H1 (cell line): ENCODE results near the gene WDR41. TPM values are rescaled to one million over a fixed set of nuclear protein-coding genes. Genes with fewer than 3 reads are reported as not detected.

Experiments used
- CTCF ChIA-PET: fragments of 300-600 bp; sonication (Branson Sonifier 250); formaldehyde crosslinking; loops from one replicate; lab custom pipeline; 2021; ENCODE audit not compliant: partially characterized antibody; lab: Charles Lee
- POLR2A ChIA-PET: fragments of 300-600 bp; sonication (Branson Sonifier 250); formaldehyde crosslinking; loops from one replicate; lab custom pipeline; 2021; ENCODE audit warnings: inconsistent platforms; ENCODE audit not compliant: partially characterized antibody; lab: Charles Lee
- DNase-seq, 2 experiments: peaks; one replicate each; pipeline versions ENCODE4 v3.0.0 to v3.0.0-alpha.2; 2010 to 2022; ENCODE audit warnings: low spot score in 2 of 2, low read depth in 1 of 2, mixed read lengths in 1 of 2
- FAIRE-seq: peaks from 2 replicates; lab custom pipeline; 2011; peaks lifted over from hg19 to GRCh38; lab: Jason Lieb, UNC
- H2AFZ ChIP-seq: 2 replicates; pipeline ENCODE4 v1.8.1; 2012; ENCODE audit warnings: low read length, inconsistent platforms
- H2AK5ac ChIP-seq: 2 replicates; pipeline ENCODE4 v1.6.1; 2013; ENCODE audit warnings: low read depth, low read length
- H2BK120ac ChIP-seq: replicated peaks from 2 replicates; pipeline ENCODE3; 2013; ENCODE audit warnings: low read depth, low read length, inconsistent platforms
- H2BK12ac ChIP-seq: 2 replicates; pipeline ENCODE4 v1.6.1; 2013; ENCODE audit warnings: low read depth, low read length
- H2BK15ac ChIP-seq: 2 replicates; pipeline ENCODE4 v1.6.1; 2013; ENCODE audit warnings: low read length
- H2BK20ac ChIP-seq: 2 replicates; pipeline ENCODE4 v1.6.1; 2013; ENCODE audit warnings: low read length
- H2BK5ac ChIP-seq: 2 replicates; pipeline ENCODE4 v1.6.1; 2013; ENCODE audit warnings: low read depth, low read length
- H3K14ac ChIP-seq: 2 replicates; pipeline ENCODE4 v1.6.1; 2013; ENCODE audit warnings: inconsistent platforms; ENCODE audit not compliant: insufficient read length
- H3K18ac ChIP-seq: 2 replicates; pipeline ENCODE4 v1.6.1; 2013; ENCODE audit warnings: low read length; ENCODE audit errors: extremely low read depth
- H3K23ac ChIP-seq: 2 replicates; pipeline ENCODE4 v1.6.1; 2013; ENCODE audit warnings: inconsistent platforms; ENCODE audit not compliant: insufficient read length
- H3K23me2 ChIP-seq: 2 replicates; pipeline ENCODE4 v1.6.1; 2013; ENCODE audit warnings: low read depth, low read length
- H3K27ac ChIP-seq: 2 replicates; pipeline ENCODE4 v1.6.1; 2011; ENCODE audit warnings: low read depth, low read length, inconsistent platforms
- H3K27me3 ChIP-seq, 4 experiments: replicated peaks in 1 of 4; 1 replicate in 1 of 4; 2 replicates in 3 of 4; pipeline versions ENCODE4 v1.6.1 to v1.8.1; 2011 to 2013; ENCODE audit warnings: low read length in 3 of 4, mild to moderate bottlenecking in 3 of 4, inconsistent platforms in 2 of 4, mixed read lengths in 2 of 4, moderate library complexity in 1 of 4; ENCODE audit not compliant: control insufficient read depth in 3 of 4, insufficient read depth in 3 of 4; ENCODE audit errors: extremely low read depth in 1 of 4
- H3K36me3 ChIP-seq, 4 experiments: 2 replicates each; pipeline versions ENCODE4 v1.6.1 to v1.8.1; 2011 to 2013; ENCODE audit warnings: mild to moderate bottlenecking in 4 of 4, low read length in 3 of 4, moderate library complexity in 2 of 4, control low read depth in 1 of 4, inconsistent platforms in 1 of 4; ENCODE audit not compliant: insufficient read depth in 4 of 4, control insufficient read depth in 2 of 4
- H3K4ac ChIP-seq: replicated peaks from 2 replicates; pipeline ENCODE3; 2013; ENCODE audit warnings: low read length, low read depth, mixed read lengths, inconsistent platforms; ENCODE audit not compliant: insufficient read length
- H3K4me1 ChIP-seq, 4 experiments: replicated peaks in 1 of 4; 1 replicate in 1 of 4; 2 replicates in 3 of 4; pipeline versions ENCODE4 v1.6.1 to v1.8.1; 2011 to 2013; ENCODE audit warnings: low read length in 3 of 4, inconsistent platforms in 2 of 4, mixed read lengths in 1 of 4; ENCODE audit not compliant: insufficient read depth in 4 of 4, control insufficient read depth in 3 of 4
- H3K4me2 ChIP-seq, 2 experiments: 2 replicates each; pipeline versions ENCODE4 v1.6.1 to v1.8.1; 2011 to 2013; ENCODE audit warnings: low read depth in 2 of 2, low read length in 2 of 2, control low read depth in 1 of 2, inconsistent platforms in 1 of 2, mild to moderate bottlenecking in 1 of 2; ENCODE audit not compliant: insufficient read depth in 1 of 2
- H3K4me3 ChIP-seq, 4 experiments: fragments of 200-600, 300-600 bp in 1 of 4; sonication (generic), shearing (Covaris generic), sonication (Bioruptor Twin) in 1 of 4; 2 replicates each; pipeline versions ENCODE4 v1.5.1 to v1.8.1; 2011 to 2016; ENCODE audit warnings: low read length in 4 of 4, low read depth in 3 of 4, control low read depth in 2 of 4, inconsistent platforms in 2 of 4, mild to moderate bottlenecking in 2 of 4, mixed read lengths in 1 of 4, moderate library complexity in 1 of 4; ENCODE audit not compliant: insufficient read depth in 2 of 4; ENCODE audit errors: extremely low read depth in 1 of 4
- H3K56ac ChIP-seq: replicated peaks from 2 replicates; pipeline ENCODE3; 2013; ENCODE audit warnings: low read depth, mild to moderate bottlenecking, mixed read lengths, low read length, inconsistent platforms; ENCODE audit not compliant: insufficient read length
- H3K79me1 ChIP-seq: 2 replicates; pipeline ENCODE4 v1.6.1; 2013; ENCODE audit warnings: low read depth, low read length, control low read depth
- H3K79me2 ChIP-seq, 2 experiments: 2 replicates each; pipeline versions ENCODE4 v1.6.1 to v1.8.1; 2012 to 2013; ENCODE audit warnings: low read length in 2 of 2, mild to moderate bottlenecking in 2 of 2, inconsistent platforms in 1 of 2; ENCODE audit not compliant: insufficient read depth in 2 of 2, control insufficient read depth in 1 of 2
- H3K9ac ChIP-seq, 4 experiments: replicated peaks in 1 of 4; 1 replicate in 1 of 4; 2 replicates in 3 of 4; pipeline versions ENCODE4 v1.6.1 to v1.8.1; 2011 to 2013; ENCODE audit warnings: low read depth in 3 of 4, low read length in 3 of 4, control low read depth in 2 of 4, mild to moderate bottlenecking in 2 of 4, moderate library complexity in 2 of 4, inconsistent platforms in 1 of 4; ENCODE audit errors: extremely low read depth in 1 of 4
- H3K9me3 ChIP-seq, 2 experiments: 2 replicates each; pipeline versions ENCODE4 v1.6.1 to v1.8.1; 2012 to 2013; ENCODE audit warnings: mild to moderate bottlenecking in 2 of 2, moderate library complexity in 2 of 2, control low read depth in 1 of 2, inconsistent platforms in 1 of 2, low read depth in 1 of 2, low read length in 1 of 2, mixed read lengths in 1 of 2; ENCODE audit not compliant: insufficient read depth in 2 of 2
- H4K20me1 ChIP-seq, 2 experiments: replicated peaks in 1 of 2; 2 replicates each; pipeline versions ENCODE3 to v1.8.1; 2011 to 2013; ENCODE audit warnings: inconsistent platforms in 2 of 2, low read length in 2 of 2, mild to moderate bottlenecking in 1 of 2; ENCODE audit not compliant: insufficient read depth in 2 of 2, control insufficient read depth in 1 of 2
- H4K5ac ChIP-seq: 2 replicates; pipeline ENCODE4 v1.6.1; 2013; ENCODE audit warnings: low read length, low read depth, mixed read lengths, inconsistent platforms; ENCODE audit not compliant: insufficient read length
- H4K8ac ChIP-seq: 2 replicates; pipeline ENCODE4 v1.8.0; 2013; ENCODE audit warnings: mild to moderate bottlenecking, moderate library complexity, low read length, inconsistent platforms; ENCODE audit not compliant: insufficient read depth; ENCODE audit errors: extremely low read depth
- H4K91ac ChIP-seq: replicated peaks from 2 replicates; pipeline ENCODE3; 2013; ENCODE audit warnings: low read length, mixed read lengths, inconsistent platforms; ENCODE audit not compliant: insufficient read length
- BRCA1 ChIP-seq: IDR thresholded peaks from 2 replicates; pipeline ENCODE4 v1.6.1; 2012; ENCODE audit warnings: low read depth, low read length, improper control_type of control experiment
- CBX5 ChIP-seq: fragments of 300-800, 300-1000 bp; sonication (generic); IDR thresholded peaks from 2 replicates; pipeline ENCODE4 v1.7.1; 2016; ENCODE audit warnings: antibody characterized with exemption, low read length, low read depth
- CTBP2 ChIP-seq: IDR thresholded peaks from 2 replicates; pipeline ENCODE4 v1.7.0; 2011; ENCODE audit warnings: borderline replicate concordance, mild to moderate bottlenecking, moderate library complexity, mixed read lengths, low read length; ENCODE audit not compliant: insufficient read depth, insufficient read length
- KDM5A ChIP-seq: fragments of 200-600 bp; IDR thresholded peaks from 2 replicates; pipeline ENCODE4 v1.7.1; 2012; ENCODE audit warnings: mild to moderate bottlenecking, low read length, inconsistent platforms, mixed read lengths
- NRF1 ChIP-seq: IDR thresholded peaks from 2 replicates; pipeline ENCODE4 v1.6.1; 2011; ENCODE audit warnings: mild to moderate bottlenecking, low read depth, low read length, improper control_type of control experiment
- POU5F1 ChIP-seq: IDR thresholded peaks from 2 replicates; pipeline ENCODE4 v1.6.1; 2011; ENCODE audit warnings: low read depth, mild to moderate bottlenecking, low read length, moderate library complexity
- RAD21 ChIP-seq, 2 experiments: IDR thresholded peaks in 1 of 2; conservative IDR thresholded peaks in 1 of 2; 2 replicates each; pipeline ENCODE4 v1.6.1; 2011; ENCODE audit warnings: low read depth in 2 of 2, low read length in 2 of 2, improper control_type of control experiment in 1 of 2, inconsistent platforms in 1 of 2, mild to moderate bottlenecking in 1 of 2, moderate library complexity in 1 of 2
- RXRA ChIP-seq: IDR thresholded peaks from 2 replicates; pipeline ENCODE4 v1.6.1; 2011; ENCODE audit warnings: low read depth, mild to moderate bottlenecking, low read length, moderate library complexity; ENCODE audit not compliant: insufficient read depth
- TAF1 ChIP-seq: IDR thresholded peaks from 2 replicates; pipeline ENCODE4 v1.6.1; 2011; ENCODE audit warnings: mild to moderate bottlenecking, low read depth, low read length
- USF2 ChIP-seq: IDR thresholded peaks from 2 replicates; pipeline ENCODE4 v1.6.1; 2011; ENCODE audit warnings: low read length, improper control_type of control experiment
- YY1 ChIP-seq: IDR thresholded peaks from 2 replicates; pipeline ENCODE4 v1.6.1; 2011; ENCODE audit warnings: low read depth, mild to moderate bottlenecking, low read length
- WGBS, 2 experiments: shearing (Covaris generic) in 1 of 2; methylation state at CpG; one replicate each; pipeline versions ENCODE4 v1.1.6 to v1.1.7; 2013 to 2015; ENCODE audit warnings: low lambda C conversion rate in 2 of 2, mixed read lengths in 2 of 2, inconsistent platforms in 1 of 2, low coverage in 1 of 2, missing lambda C conversion rate in 1 of 2; ENCODE audit not compliant: insufficient replicate concordance in 2 of 2, insufficient coverage in 1 of 2, insufficient read length in 1 of 2; ENCODE audit errors: extremely low coverage in 1 of 2, missing lambda C conversion rate in 1 of 2; 5-methylcytosine and 5-hydroxymethylcytosine counted together
- polyA plus RNA-seq, 7 experiments: library from polyadenylated mRNA; depleted of rRNA in 3 of 7; stranded (reverse) in 5 of 7; unstranded in 2 of 7; fragments of >200 nt in 5 of 7; fragments of 200-250 nt in 2 of 7; gene quantifications; 1 replicate in 5 of 7; 2 replicates in 1 of 7; 4 replicates in 1 of 7; pipeline versions ENCODE4 v1.2.1 to v1.2.3, GENCODE V29; 2011 to 2013; ENCODE audit warnings: missing spikeins in 2 of 7, mixed read lengths in 2 of 7
- total RNA-seq: library from RNA; stranded (reverse); fragmentation: NEBNext Ultra II Directional; extraction: Animal tissue kit (Norgen Biotek cat#: 25700); gene quantifications from 2 replicates; pipeline ENCODE4 v1.2.1, GENCODE V29; 2021

WDR41 gene
- total and polyA plus RNA-seq, 2 of the 8 experiments (the other 6 are each of a cell fraction or from before 2014, with no cell fraction given) = 16.4 to 44.9 TPM

GRCh38 chr5:77431719-77432118, 60.4 kb downstream of the WDR41 start:
- H3K27ac ChIP-seq = no peak overlapping the region
- no peak for DNase-seq
- H3K9ac ChIP-seq = no peak overlapping the region
- H4K8ac ChIP-seq = no peak overlapping the region
- H3K36me3 ChIP-seq = peaks cover 0 to 7% (median 6%) of the 10 kb centered on the region in 4 experiments; a peak in 4 of 8 replicates
- ChIA-PET CTCF (no interaction called here), POLR2A (interaction anchor here (1.3 kb wide), 1 partner anchor 60 kb away, joined by 3 read pairs; no protein-coding TSS in a partner anchor)
- no peak overlapping the region for H2BK15ac ChIP-seq
- no peak overlapping the region for H2AK5ac ChIP-seq
- H3K4ac ChIP-seq = no peak overlapping the region
- H2BK12ac ChIP-seq = no peak overlapping the region
- H4K20me1 ChIP-seq = no peaks in the 10 kb centered on the region
- no peak overlapping the region for H2BK5ac ChIP-seq
- no peak overlapping the region for H2BK20ac ChIP-seq
- FAIRE-seq = no peak
- H3K4me1 ChIP-seq = no peaks in the 10 kb centered on the region
- no peak overlapping the region for H3K4me3 ChIP-seq
- H3K9me3 ChIP-seq = no peaks in the 10 kb centered on the region
- no peak overlapping the region for H2AFZ ChIP-seq
- H3K79me1 ChIP-seq = no peaks in the 10 kb centered on the region
- H4K91ac ChIP-seq = no peak overlapping the region
- H3K23me2 ChIP-seq = no peaks in the 10 kb centered on the region
- H3K14ac ChIP-seq = no peak overlapping the region
- no peak overlapping the region for H4K5ac ChIP-seq
- 90% methylated on average over 1 of the region's 1 CpG; no CpG with 5 or more reads in 1 of the 2 experiments for WGBS, 2 experiments
- H2BK120ac ChIP-seq = no peak overlapping the region
- no peak overlapping the region for H3K18ac ChIP-seq
- H3K79me2 ChIP-seq = no peaks in the 10 kb centered on the region
- H3K4me2 ChIP-seq = no peak overlapping the region
- H3K27me3 ChIP-seq = no peaks in the 10 kb centered on the region
- TF ChIP-seq BRCA1 (no peak), POU5F1 (no peak), KDM5A (no peak), CTBP2 (no peak), NRF1 (no peak), USF2 (no peak), CBX5 (no peak), RXRA (no peak), TAF1 (no peak), RAD21 (IDR thresholded peaks at IDR 0.05 in 1 of 2, conservative IDR thresholded peaks at IDR 0.05 in 1 of 2; ENCODE audit: low read depth in 2 of 2, low read length in 2 of 2) (no peak), YY1 (no peak)
- no peak overlapping the region for H3K23ac ChIP-seq
- no peak overlapping the region for H3K56ac ChIP-seq
